ENCODE measurements around the gene ATP13A5. TPM values are rescaled to one million over a fixed set of nuclear protein-coding genes. Genes with fewer than 3 reads are reported as not detected.

The ATP13A5 gene
- polyA plus RNA-seq, 1 experiment = not detected

DNA sequence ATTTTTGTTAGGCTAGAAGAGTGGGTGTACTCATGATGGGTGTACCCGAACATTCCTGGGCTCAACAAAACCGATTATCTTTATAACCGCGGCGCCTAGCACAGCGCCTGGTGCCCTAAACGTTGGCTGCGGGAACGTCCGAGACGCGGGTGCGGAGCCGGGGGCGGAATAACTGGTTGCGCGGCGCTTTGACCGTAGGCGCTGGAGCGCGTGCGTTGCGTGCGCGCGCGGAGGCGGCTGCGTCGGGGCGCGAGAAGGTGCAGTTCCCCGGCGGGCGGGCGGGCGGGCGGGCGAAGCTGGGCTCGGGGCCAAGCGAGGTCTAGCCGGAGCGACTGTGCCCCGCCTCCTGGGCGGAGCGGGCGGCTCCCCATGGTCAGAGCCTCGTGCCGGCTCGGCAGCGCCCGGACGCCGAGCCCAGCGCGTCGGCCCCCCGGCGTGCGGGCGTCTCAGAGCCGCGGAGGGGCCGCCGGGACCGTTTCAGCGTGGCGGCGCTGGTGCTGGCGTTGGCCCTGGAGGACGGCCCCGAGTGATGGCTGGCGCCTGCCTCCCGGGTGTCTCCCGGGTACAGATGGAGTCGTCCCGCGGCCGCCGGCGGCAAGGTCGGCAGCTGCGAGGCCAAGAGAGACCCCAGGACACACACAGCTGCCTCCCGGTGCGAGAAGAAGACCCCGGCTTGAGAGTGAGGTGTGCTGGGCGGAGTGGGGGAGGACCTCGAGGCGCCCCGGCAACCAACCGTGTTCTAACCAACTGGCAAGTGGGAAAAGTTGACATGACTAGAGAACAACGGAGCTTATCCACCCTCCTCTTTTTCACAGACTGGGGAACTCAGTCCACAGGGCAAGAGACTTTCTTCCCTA lies 137.5 kb downstream of the ATP13A5 start, which contains the start of gene PLAAT1:
PLAAT1 (plus strand) TSS at position 373 of the 857 bp plus-strand sequence. CDS start 14,429 bp downstream, outside the sequence.
- Histone ChIP-seq H3K9me3 (ENCODE audit: control insufficient read depth, insufficient read depth, low read length) (peaks cover 3% of the 10 kb centered on the region; the same call in 1 of the 2 replicates), H3K27ac (ENCODE audit: low read depth, low read length) (no peak within 1 kb of the TSS), H3K27me3 (ENCODE audit: control insufficient read depth, insufficient read depth, low read length) (peaks cover 3% of the 10 kb centered on the region), H3K4me3 (ENCODE audit: low read depth, low read length) (peak within 1 kb of the TSS; percentile 51)
- ChIA-PET POLR2A (no interaction called here), CTCF (no interaction called here)
- DNase-seq (ENCODE audit: low read depth, low spot score) = no peak
- TF ChIP-seq, protein P1, sequence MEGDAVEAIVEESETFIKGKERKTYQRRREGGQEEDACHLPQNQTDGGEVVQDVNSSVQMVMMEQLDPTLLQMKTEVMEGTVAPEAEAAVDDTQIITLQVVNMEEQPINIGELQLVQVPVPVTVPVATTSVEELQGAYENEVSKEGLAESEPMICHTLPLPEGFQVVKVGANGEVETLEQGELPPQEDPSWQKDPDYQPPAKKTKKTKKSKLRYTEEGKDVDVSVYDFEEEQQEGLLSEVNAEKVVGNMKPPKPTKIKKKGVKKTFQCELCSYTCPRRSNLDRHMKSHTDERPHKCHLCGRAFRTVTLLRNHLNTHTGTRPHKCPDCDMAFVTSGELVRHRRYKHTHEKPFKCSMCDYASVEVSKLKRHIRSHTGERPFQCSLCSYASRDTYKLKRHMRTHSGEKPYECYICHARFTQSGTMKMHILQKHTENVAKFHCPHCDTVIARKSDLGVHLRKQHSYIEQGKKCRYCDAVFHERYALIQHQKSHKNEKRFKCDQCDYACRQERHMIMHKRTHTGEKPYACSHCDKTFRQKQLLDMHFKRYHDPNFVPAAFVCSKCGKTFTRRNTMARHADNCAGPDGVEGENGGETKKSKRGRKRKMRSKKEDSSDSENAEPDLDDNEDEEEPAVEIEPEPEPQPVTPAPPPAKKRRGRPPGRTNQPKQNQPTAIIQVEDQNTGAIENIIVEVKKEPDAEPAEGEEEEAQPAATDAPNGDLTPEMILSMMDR (IDR thresholded peaks at IDR 0.05; ENCODE audit: low read depth, low read length) = no peak

DNA sequence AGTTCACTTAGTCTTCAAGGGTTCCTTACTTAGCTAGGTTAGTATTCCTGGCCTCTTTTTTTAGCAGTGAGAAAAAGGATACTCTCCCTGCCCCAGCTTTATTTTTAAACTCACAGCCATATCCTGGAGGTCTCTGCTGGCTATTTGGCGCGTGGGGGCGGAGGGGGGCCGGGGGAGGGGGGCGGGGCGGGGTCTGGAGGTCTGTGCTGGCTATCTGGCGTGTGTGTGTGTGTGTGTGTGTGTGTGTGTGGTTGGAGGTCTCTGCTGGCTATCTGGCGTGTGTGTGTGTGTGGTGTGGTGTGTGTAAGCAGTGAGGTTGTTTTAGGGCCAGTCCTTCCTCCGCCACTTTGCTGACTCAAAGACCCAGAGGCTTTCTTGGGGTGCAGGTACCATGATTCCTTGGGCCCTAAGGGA lies 138.1 kb downstream of the ATP13A5 start:
- Histone ChIP-seq H3K9me3 (ENCODE audit: control insufficient read depth, insufficient read depth, low read length) (peaks cover 3% of the 10 kb centered on the region; the same call in 1 of the 2 replicates), H3K27ac (ENCODE audit: low read depth, low read length) (no peak overlapping the region), H3K27me3 (ENCODE audit: control insufficient read depth, insufficient read depth, low read length) (peaks cover 3% of the 10 kb centered on the region), H3K4me3 (ENCODE audit: low read depth, low read length) (peak overlapping the region; percentile 51)
- ChIA-PET CTCF (interaction anchor here (0.9 kb wide), 1 partner anchor 427 kb away, joined by 3 read pairs; no protein-coding TSS in a partner anchor), POLR2A (no interaction called here)
- TF ChIP-seq, protein P1 (IDR thresholded peaks at IDR 0.05; ENCODE audit: low read depth, low read length) = no peak
- no peak for DNase-seq (ENCODE audit: low read depth, low spot score)

DNA sequence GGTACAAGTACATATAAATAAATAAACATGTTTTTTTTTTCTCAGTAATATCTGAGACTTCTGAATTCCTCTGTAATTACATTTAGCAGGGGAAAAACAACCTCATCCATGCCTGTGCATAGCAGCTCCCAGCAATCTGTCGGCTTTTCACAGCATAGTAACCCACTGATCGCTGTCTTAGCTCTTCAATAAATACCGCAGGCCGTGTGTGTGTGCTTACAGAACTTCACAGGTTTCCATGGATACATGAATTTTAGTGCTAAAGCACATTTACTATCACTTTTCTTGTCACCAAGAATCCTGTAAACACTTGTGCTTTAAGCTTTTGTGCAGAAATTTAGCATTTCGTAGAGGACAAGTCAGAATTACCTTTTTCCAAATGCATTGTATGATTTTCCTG lies 141.5 kb downstream of the ATP13A5 start:
- Histone ChIP-seq H3K4me3 (ENCODE audit: low read depth, low read length) (no peak overlapping the region), H3K27ac (ENCODE audit: low read depth, low read length) (no peak overlapping the region), H3K9me3 (ENCODE audit: control insufficient read depth, insufficient read depth, low read length) (peaks cover 3% of the 10 kb centered on the region; the same call in 1 of the 2 replicates), H3K27me3 (ENCODE audit: control insufficient read depth, insufficient read depth, low read length) (peaks cover 3% of the 10 kb centered on the region)
- CTCF ChIA-PET = no interaction called here
- POLR2A ChIA-PET = no interaction called here
- TF ChIP-seq, protein P1 (IDR thresholded peaks at IDR 0.05; ENCODE audit: low read depth, low read length) = no peak
- no peak for DNase-seq (ENCODE audit: low read depth, low spot score)

DNA sequence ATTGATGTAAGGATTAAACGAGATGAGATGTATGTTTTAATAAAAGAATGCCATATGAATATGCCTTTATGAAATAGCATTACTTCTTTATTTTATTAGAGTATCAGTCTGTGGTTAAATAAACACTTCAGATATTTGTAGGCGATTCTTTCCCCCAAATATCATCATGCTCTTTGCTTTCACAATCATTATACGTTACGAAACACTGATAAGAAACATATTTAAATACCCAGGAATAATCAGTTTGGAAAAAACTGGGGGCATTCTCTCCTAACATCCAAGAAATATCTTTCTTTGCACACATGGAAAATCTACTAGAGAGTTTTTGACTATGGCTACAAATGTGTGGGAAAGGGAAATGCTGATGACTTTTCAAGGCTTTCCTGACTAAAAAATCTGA lies 142.0 kb downstream of the ATP13A5 start:
- ChIA-PET POLR2A (no interaction called here), CTCF (no interaction called here)
- Histone ChIP-seq H3K27me3 (ENCODE audit: control insufficient read depth, insufficient read depth, low read length) (peaks cover 3% of the 10 kb centered on the region), H3K9me3 (ENCODE audit: control insufficient read depth, insufficient read depth, low read length) (peaks cover 3% of the 10 kb centered on the region; the same call in 1 of the 2 replicates), H3K27ac (ENCODE audit: low read depth, low read length) (no peak overlapping the region), H3K4me3 (ENCODE audit: low read depth, low read length) (no peak overlapping the region)
- no peak for DNase-seq (ENCODE audit: low read depth, low spot score)
- TF ChIP-seq, protein P1 (IDR thresholded peaks at IDR 0.05; ENCODE audit: low read depth, low read length) = no peak

DNA sequence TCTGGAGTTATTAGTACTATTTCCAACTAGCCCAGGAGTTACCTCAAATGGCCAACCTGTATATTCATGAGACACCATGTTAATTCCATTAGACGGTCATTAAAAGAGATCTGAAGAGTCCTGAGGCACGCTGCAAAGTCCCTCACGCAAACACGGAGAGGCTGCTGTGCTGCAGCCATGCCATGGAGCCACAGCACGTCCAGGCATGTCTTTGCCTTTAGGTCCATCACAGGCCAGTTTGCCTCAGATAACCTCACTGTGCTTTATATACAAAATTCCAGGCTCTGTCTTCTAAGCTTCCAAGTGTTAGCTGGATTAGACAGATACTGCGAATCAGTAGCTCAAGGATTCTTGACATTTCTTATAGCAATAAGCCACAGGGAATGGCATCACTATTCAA lies 147.4 kb downstream of the ATP13A5 start:
- DNase-seq (ENCODE audit: low read depth, low spot score) = no peak
- H3K9me3 ChIP-seq (ENCODE audit: control insufficient read depth, insufficient read depth, low read length) = no peaks in the 10 kb centered on the region
- TF ChIP-seq, protein P1 (IDR thresholded peaks at IDR 0.05; ENCODE audit: low read depth, low read length) = no peak
- ChIA-PET CTCF (interaction anchor here (1.2 kb wide), 1 partner anchor 418 kb away, joined by 10 read pairs; no protein-coding TSS in a partner anchor), POLR2A (no interaction called here)
- no peak overlapping the region for H3K27ac ChIP-seq (ENCODE audit: low read depth, low read length)
- H3K27me3 ChIP-seq (ENCODE audit: control insufficient read depth, insufficient read depth, low read length) = no peaks in the 10 kb centered on the region
- H3K4me3 ChIP-seq (ENCODE audit: low read depth, low read length) = no peak overlapping the region

Data from AG04450 (cell line).